NCI-H345 treated with DMSO at 0.1 percent for 48 hours (cell line): ENCODE data around the gene VTN.

Experiments
- DNase-seq: peaks from one replicate; lab custom pipeline; 2025; ENCODE audit not compliant: unreplicated experiment; lab: John Stamatoyannopoulos, UW

VTN gene

GRCh38 chr17:28396635-28397239 lies 26.6 kb upstream of the VTN start:
- no peak for DNase-seq

DNA sequence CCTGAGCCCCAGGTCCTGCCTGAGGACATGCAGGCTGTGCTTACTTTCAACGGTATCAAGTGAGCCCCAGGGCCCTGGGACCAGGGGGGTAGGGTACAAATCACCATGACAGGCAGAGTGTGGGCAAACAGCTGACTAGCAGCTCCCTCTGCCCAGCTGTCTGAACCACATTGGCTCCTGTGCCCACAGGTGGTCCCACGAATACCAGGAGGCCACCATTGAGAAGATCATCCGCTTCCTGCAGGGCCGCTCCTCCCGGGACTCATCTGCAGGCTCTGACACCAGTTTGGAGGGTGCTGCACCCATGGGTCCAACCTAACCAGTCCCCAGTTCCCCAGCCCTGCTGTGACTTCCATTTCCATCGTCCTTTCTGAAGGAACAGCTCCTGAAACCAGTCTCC lies 25.9 kb upstream of the VTN start:
- no peak for DNase-seq

- no peak for DNase-seq
These were observed 25.3 kb upstream of the VTN start for GRCh38 chr17:28395426-28395825.

DNA sequence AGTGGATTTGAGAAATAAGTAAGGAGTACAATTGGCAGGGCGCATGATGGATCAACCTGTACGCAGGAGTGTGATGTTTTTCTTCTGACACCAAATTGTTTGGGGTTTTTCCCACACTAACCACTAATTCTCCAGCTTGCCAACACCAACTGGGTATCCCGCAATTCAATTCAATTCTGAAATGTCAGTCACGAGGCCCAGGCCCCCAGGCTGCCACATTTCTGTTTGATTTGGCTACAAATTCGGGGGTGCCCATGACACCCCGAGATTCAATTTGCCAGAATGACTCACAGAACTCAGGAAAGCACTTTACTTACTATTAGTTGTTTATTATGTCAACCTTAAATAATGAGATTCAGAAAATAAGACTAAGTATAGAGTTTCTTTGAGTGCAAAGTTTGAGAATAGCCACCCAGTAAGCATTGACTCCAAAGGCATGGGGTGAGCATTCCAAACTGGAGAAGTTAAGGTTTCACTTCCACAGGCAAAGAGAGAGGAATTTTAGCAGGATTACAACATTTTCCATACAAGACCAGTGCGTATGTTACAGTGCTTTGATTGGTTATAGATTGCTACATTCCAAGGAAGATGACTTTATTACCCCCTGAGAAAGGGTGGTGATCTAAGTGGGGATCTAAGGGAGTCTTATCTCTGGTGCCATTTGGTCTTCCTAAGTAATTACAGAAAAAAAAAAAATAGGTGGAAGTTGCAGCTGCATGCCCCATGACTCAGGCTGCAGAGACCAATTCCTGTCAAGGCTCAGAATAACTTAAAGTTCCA lies 24.4 kb upstream of the VTN start:
- no peak for DNase-seq

DNA sequence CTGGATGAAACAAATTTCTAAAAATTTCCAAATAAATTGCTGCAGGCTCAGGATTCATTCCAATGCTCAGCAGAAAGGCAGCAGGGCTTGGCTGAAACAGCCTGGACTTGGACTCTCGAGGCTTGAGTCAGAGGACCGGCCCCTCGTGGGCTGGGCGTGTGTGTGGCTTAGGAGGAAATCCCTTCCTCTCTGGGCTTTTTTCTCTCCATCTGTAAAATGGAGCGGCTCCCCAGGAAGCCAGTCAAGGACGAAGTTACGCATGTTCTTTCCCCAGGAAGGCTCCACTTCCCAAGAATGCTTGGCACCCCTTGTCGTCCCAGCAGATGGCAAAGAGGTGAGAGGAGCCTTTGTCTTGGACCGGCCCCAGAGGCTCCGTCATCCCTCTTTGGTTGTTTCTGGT lies 22.4 kb upstream of the VTN start:
- DNase-seq: no peak

- DNase-seq: no peak
These were observed 21.3 kb upstream of the VTN start for GRCh38 chr17:28391401-28391800.

- no peak for DNase-seq
These were observed 20.9 kb upstream of the VTN start for GRCh38 chr17:28390984-28391383.

GRCh38 chr17:28390563-28390962 lies 20.5 kb upstream of the VTN start:
- no peak for DNase-seq

DNA sequence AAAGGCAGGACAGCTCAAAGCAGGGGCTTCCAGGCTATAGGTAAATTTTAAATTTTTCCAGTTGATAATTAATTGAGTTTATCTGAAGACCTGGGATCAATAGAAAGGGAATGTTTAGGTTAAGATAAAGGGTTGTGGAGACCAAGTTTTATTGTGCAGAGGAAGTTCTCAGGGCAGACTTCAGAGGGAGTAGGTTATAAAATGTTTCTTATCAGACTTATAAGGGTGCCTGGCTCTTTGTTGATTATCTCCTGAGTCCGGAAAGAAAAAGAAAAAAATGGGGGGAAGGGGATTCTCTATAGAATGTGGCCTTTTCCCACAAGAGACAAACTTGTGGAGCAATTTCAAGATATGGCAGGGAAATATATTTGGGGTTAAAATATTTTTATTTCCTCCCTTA lies 20.0 kb upstream of the VTN start:
- no peak for DNase-seq

DNA sequence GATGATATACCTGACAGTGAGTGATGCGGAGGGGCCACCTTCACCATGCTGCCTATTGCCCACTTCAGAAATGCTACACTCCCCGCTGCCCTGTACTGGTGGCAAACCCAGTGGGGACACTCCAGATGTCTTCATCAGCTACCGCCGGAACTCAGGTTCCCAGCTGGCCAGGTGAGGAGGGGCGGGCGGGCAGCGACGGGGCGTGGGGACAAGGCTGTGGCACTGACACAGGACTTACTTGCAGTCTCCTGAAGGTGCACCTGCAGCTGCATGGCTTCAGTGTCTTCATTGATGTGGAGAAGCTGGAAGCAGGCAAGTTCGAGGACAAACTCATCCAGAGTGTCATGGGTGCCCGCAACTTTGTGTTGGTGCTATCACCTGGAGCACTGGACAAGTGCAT lies 18.0 kb upstream of the VTN start:
- no peak for DNase-seq

GRCh38 chr17:28386391-28386790 lies 16.3 kb upstream of the VTN start:
- DNase-seq: no peak

GRCh38 chr17:28385406-28385805 lies 15.3 kb upstream of the VTN start:
- DNase-seq: no peak

- no peak for DNase-seq
These were observed 14.9 kb upstream of the VTN start for GRCh38 chr17:28385037-28385400.

DNA sequence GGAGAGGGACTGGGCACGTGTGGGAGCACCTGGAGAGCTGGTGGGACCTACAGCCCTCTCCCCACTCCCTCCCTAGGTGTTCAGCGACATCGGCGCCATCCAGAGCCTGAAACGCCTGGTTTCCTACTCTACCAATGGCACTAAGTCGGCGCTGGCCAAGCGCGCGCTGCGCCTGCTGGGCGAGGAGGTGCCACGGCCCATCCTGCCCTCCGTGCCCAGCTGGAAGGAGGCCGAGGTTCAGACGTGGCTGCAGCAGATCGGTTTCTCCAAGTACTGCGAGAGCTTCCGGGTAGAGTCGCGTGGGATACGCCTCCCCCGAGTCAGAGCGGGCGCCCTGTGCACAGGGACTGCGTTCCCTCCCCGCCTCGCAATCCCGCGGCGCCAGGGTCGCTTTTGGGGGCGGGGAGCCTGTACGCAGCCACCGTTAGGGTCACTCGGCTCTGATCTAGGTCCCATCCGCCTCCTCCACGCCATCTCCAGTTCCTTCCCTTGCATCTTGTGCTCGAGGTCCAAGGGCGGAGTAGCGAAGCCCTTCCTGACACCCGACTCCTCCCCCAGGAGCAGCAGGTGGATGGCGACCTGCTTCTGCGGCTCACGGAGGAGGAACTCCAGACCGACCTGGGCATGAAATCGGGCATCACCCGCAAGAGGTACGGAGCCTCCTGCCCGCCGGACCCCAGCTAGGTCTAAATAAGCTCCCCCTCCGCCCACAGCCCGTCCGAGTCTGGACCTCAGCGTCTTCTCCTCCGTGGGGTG lies 14.4 kb upstream of the VTN start:
- DNase-seq: no peak

- DNase-seq: no peak
These were observed 11.2 kb upstream of the VTN start for GRCh38 chr17:28381141-28381825.

- DNase-seq: no peak
These were observed 10.0 kb upstream of the VTN start for GRCh38 chr17:28379814-28380801.

- DNase-seq: no peak
These were observed 2.8 kb upstream of the VTN start for GRCh38 chr17:28372945-28373274.

DNA sequence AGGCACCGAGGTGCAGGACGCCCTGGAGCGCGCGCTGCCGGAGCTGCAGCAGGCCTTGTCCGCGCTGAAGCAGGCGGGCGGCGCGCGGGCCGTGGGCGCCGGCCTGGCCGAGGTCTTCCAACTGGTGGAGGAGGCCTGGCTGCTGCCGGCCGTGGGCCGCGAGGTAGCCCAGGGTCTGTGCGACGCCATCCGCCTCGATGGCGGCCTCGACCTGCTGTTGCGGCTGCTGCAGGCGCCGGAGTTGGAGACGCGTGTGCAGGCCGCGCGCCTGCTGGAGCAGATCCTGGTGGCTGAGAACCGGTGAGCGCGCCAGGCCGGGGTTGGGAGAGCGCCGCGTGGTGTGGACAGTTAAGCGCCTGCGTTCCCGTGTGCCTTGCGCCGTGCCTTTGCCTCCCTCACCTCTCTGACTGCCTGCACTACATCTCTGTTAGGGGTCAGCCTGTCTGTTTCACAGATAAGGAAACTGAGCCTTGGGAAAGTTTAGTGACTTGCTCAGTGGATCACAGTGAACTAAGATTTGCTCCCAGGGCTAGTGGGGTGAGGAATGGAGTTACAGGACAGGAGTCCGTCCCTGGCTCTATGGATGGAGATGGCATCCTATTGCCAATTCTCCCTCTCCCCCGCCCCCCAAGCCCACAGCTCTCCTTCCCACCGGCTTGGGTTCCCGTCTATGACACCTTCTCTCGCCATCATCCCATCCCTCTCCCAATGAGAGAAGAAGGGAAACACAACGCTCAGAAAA lies 2.3 kb upstream of the VTN start:
- no peak for DNase-seq

DNA sequence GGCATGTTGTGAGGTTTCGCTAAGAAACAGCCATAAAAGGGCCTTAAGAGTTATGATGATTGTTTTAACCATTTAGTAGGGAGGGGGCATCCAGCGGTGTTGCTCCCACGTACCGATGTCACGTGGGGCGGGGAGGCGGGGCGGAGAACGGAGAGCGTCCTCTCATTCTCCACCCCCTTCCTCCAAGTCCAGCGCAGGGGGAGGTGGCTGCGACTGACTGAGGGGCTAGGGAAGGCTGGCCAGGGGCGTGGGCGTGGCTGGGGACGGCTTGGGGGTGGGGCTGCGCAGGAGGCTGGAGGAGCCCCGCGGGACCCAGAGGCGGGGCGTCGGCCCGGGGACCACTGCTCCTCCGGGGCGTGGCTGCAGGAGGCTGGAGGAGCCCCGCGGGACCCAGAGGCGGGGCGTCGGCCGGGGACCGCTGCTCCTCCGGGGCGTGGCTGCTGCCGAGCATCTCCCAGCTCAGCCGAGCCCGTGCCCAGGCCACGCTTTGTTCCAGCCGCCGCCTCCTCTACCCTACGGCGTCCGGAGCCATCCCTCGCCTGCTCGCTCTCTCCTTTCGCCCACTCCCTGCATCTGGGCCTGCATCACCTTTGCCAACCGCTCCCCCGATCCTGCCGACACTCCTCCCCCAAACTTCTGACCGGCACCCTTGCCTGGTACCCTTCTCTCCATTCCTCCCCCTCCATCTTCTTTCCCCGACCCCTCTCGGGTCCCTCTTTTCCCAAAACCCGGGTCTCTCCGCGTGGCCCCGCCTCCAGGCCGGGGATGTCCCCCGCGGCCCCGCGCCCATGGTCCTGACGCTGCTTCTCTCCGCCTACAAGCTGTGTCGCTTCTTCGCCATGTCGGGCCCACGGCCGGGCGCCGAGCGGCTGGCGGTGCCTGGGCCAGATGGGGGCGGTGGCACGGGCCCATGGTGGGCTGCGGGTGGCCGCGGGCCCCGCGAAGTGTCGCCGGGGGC lies 1.4 kb upstream of the VTN start, which contains the start of gene SARM1:
Gene SARM1 (plus strand): TSS at position 450 of the 958 bp plus-strand sequence. CDS start 339 bp downstream, at position 789.
- DNase-seq: peak; percentile 84
